ENCODE results near the gene OTULINL. TPM values are rescaled to one million over a fixed set of nuclear protein-coding genes. Genes with fewer than 3 reads are reported as not detected.

Gene OTULINL
- 3.4 and 5.3 TPM in 2 replicates for total RNA-seq
- long read RNA-seq, transcript OTULINL-201 (8 exons, 3,597 nt): major isoform, 13 of 15 reads
- long read RNA-seq, partial matches to known transcripts: 1 of 15 reads
- long read RNA-seq, other reads (novel, unspliced or antisense): 1 of 15 reads

GRCh38 chr5:14581106-14581890 lies at the start of gene OTULINL:
TSS of gene OTULINL (plus strand) at chr5:14581792. CDS start at chr5:14581895, 103 bp downstream.
- Mint-ChIP-seq H3K27ac (ENCODE audit: unreplicated experiment) (no peak within 1 kb of the TSS), H3K4me1 (peaks cover 9% of the 10 kb centered on the region), H3K27me3 (ENCODE audit: low read depth) (peaks cover 72% of the 10 kb centered on the region), H3K36me3 (ENCODE audit: low read depth) (no peaks in the 10 kb centered on the region), H3K9me3 (no peaks in the 10 kb centered on the region), H3K4me3 (peak within 1 kb of the TSS; percentile 80)
- TF ChIP-seq CTCF (conservative IDR thresholded peaks at IDR 0.05): no peak
- DNase-seq (ENCODE audit: low read depth, low spot score): peak; percentile 85

- TF ChIP-seq CTCF (conservative IDR thresholded peaks at IDR 0.05): no peak
- no peak overlapping the region for H3K4me3 Mint-ChIP-seq
These were observed 49.4 kb upstream of the OTULINL start for GRCh38 chr5:14532180-14532579.

GRCh38 chr5:14534773-14535172 lies 46.8 kb upstream of the OTULINL start:
- Mint-ChIP-seq H3K27ac (ENCODE audit: unreplicated experiment) (no peak overlapping the region), H3K4me3 (no peak overlapping the region), H3K36me3 (ENCODE audit: low read depth) (no peaks in the 10 kb centered on the region), H3K4me1 (no peaks in the 10 kb centered on the region), H3K9me3 (peaks cover 14% of the 10 kb centered on the region), H3K27me3 (ENCODE audit: low read depth) (no peaks in the 10 kb centered on the region)
- no peak for DNase-seq (ENCODE audit: low read depth, low spot score)
- no peak for TF ChIP-seq CTCF (conservative IDR thresholded peaks at IDR 0.05)

More at GRCh38 chr5:14532180-14532579, 49.4 kb upstream of the OTULINL start:
- no peaks in the 10 kb centered on the region for H3K36me3 Mint-ChIP-seq (ENCODE audit: low read depth)
- no peak overlapping the region for H3K27ac Mint-ChIP-seq (ENCODE audit: unreplicated experiment)
- H3K4me1 Mint-ChIP-seq: no peaks in the 10 kb centered on the region
- no peaks in the 10 kb centered on the region for H3K27me3 Mint-ChIP-seq (ENCODE audit: low read depth)
- DNase-seq (ENCODE audit: low read depth, low spot score): no peak
- no peaks in the 10 kb centered on the region for H3K9me3 Mint-ChIP-seq

GRCh38 chr5:14545308-14545707 lies 36.3 kb upstream of the OTULINL start:
- H3K27me3 Mint-ChIP-seq (ENCODE audit: low read depth): peaks cover 4% of the 10 kb centered on the region

GRCh38 chr5:14545862-14546261 lies 35.7 kb upstream of the OTULINL start:
- H3K36me3 Mint-ChIP-seq (ENCODE audit: low read depth): no peaks in the 10 kb centered on the region
- no peak for TF ChIP-seq CTCF (conservative IDR thresholded peaks at IDR 0.05)
- H3K4me1 Mint-ChIP-seq: no peaks in the 10 kb centered on the region
- H3K27ac Mint-ChIP-seq (ENCODE audit: unreplicated experiment): no peak overlapping the region
- peaks cover 6% of the 10 kb centered on the region for H3K27me3 Mint-ChIP-seq (ENCODE audit: low read depth)
- H3K9me3 Mint-ChIP-seq: peaks cover 14% of the 10 kb centered on the region
- H3K4me3 Mint-ChIP-seq: no peak overlapping the region
- no peak for DNase-seq (ENCODE audit: low read depth, low spot score)

More at GRCh38 chr5:14545308-14545707, 36.3 kb upstream of the OTULINL start:
- no peaks in the 10 kb centered on the region for H3K36me3 Mint-ChIP-seq (ENCODE audit: low read depth)
- TF ChIP-seq CTCF (conservative IDR thresholded peaks at IDR 0.05): no peak
- DNase-seq (ENCODE audit: low read depth, low spot score): no peak
- no peaks in the 10 kb centered on the region for H3K4me1 Mint-ChIP-seq
- no peak overlapping the region for H3K4me3 Mint-ChIP-seq
- H3K27ac Mint-ChIP-seq (ENCODE audit: unreplicated experiment): no peak overlapping the region
- H3K9me3 Mint-ChIP-seq: peaks cover 16% of the 10 kb centered on the region
